ENCODE results near the gene HJURP. TPM values are rescaled to one million over a fixed set of nuclear protein-coding genes. Genes with fewer than 3 reads are reported as not detected.
"Not testable (repeated sequence)": the region's sequence is repeated elsewhere in the genome, so short reads cannot be mapped to it uniquely, and the experiment has no call there.

The HJURP gene
- total and polyA plus RNA-seq, 9 of the 15 experiments (the other 6 are each of a cell fraction or from before 2014, with no cell fraction given), result 13.8 to 102 (median 28.3) TPM

DNA sequence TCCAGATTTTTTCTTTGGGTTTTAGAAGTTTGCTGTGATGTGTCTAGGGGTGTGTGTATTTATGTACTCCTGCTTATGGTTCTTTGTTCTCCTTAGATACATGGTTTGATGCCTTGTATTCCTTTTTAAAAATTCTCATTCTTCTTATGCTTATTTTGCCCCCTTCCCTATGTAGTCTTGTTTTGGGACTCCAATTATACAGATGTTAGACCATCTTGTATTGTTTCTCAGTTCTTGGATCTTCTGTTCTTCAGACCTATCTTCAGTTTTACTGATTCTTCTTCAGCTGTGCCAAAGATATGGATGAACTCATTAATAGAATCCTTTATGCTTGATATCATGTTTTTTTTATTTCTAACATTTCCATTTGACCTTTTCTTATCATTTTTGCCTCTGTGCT, 28.0 kb upstream of the HJURP start (continued):
- TF ChIP-seq, protein P1, sequence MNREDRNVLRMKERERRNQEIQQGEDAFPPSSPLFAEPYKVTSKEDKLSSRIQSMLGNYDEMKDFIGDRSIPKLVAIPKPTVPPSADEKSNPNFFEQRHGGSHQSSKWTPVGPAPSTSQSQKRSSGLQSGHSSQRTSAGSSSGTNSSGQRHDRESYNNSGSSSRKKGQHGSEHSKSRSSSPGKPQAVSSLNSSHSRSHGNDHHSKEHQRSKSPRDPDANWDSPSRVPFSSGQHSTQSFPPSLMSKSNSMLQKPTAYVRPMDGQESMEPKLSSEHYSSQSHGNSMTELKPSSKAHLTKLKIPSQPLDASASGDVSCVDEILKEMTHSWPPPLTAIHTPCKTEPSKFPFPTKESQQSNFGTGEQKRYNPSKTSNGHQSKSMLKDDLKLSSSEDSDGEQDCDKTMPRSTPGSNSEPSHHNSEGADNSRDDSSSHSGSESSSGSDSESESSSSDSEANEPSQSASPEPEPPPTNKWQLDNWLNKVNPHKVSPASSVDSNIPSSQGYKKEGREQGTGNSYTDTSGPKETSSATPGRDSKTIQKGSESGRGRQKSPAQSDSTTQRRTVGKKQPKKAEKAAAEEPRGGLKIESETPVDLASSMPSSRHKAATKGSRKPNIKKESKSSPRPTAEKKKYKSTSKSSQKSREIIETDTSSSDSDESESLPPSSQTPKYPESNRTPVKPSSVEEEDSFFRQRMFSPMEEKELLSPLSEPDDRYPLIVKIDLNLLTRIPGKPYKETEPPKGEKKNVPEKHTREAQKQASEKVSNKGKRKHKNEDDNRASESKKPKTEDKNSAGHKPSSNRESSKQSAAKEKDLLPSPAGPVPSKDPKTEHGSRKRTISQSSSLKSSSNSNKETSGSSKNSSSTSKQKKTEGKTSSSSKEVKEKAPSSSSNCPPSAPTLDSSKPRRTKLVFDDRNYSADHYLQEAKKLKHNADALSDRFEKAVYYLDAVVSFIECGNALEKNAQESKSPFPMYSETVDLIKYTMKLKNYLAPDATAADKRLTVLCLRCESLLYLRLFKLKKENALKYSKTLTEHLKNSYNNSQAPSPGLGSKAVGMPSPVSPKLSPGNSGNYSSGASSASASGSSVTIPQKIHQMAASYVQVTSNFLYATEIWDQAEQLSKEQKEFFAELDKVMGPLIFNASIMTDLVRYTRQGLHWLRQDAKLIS (CRISPR knock-in tag; IDR thresholded peaks at IDR 0.05), result no peak
- no peak for TF ChIP-seq LARP7 (IDR thresholded peaks at IDR 0.05)
- no peak for TF ChIP-seq POLR2B (IDR thresholded peaks at IDR 0.05; ENCODE audit: low read depth, partially characterized antibody)
- no peak for TF ChIP-seq SRSF3 (IDR thresholded peaks at IDR 0.05; ENCODE audit: insufficient read depth, low read length)

DNA sequence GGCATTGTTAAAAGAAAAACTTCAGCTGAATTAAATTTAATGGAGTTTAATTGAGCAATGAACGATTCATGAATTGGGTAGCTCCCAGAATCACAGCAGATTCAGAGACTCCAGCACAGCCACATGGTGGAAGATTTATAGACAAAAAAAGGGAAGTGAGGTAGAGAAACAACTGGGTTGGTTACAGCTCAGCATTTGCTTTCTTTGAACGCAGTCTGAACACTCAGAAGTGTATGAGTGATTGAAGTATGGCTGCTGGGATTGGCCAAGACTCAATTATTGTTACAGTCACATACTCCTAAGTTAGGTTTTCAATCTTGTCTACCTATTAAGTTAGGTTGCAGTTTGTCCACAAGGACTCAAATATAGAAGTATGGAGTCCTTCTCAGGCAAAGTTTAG, 17.8 kb upstream of the HJURP start:
- not testable (repeated sequence) for DNase-seq (ENCODE audit: extremely low read depth in 1 of 4, low spot score in 3 of 4)
- peak; percentile 40 for FAIRE-seq
- POLR2A ChIA-PET, result interaction anchor here (0.6 kb wide), 1 partner anchor 41 kb away, joined by 3 read pairs; no protein-coding TSS in a partner anchor

More for the DNA sequence above, 17.8 kb upstream of the HJURP start:
- H4K20me1 ChIP-seq (replicated peaks; ENCODE audit: control insufficient read depth, insufficient read depth, low read length); H3K79me2 ChIP-seq (ENCODE audit: control insufficient read depth, insufficient read depth, low read length); H3K9me1 ChIP-seq (ENCODE audit: control insufficient read depth, insufficient read depth, low read length); H3K9me3 ChIP-seq (replicated peaks; ENCODE audit: control insufficient read depth, insufficient read depth, low read depth, low read length); H3K9ac ChIP-seq (ENCODE audit: insufficient read depth in 1 of 2, low read depth in 2 of 2, low read length in 2 of 2); H3K27me3 ChIP-seq (ENCODE audit: control insufficient read depth in 2 of 2, insufficient read depth in 2 of 2, low read length in 2 of 2); H3K36me3 ChIP-seq (ENCODE audit: control insufficient read depth, insufficient read depth, low read length); intact Hi-C loops (cut with micrococcal nuclease); H3K4me3 ChIP-seq; CTCF ChIA-PET (ENCODE audit: low intra/inter-chr PET ratio); H3K4me1 ChIP-seq (replicated peaks in 1 of 2; ENCODE audit: control insufficient read depth in 2 of 2, insufficient read depth in 2 of 2, low read length in 2 of 2); H3K4me2 ChIP-seq (ENCODE audit: insufficient read depth, low read length); H3K27ac ChIP-seq (ENCODE audit: extremely low read depth, low read depth, low read length); BruUV-seq (replicated peaks); H2AFZ ChIP-seq (ENCODE audit: low read depth, low read length); TF ChIP-seq FOXM1 (CRISPR knock-in tag; IDR thresholded peaks at IDR 0.05; ENCODE audit: low read depth): not testable (repeated sequence)
- peak; percentile 68 for ATAC-seq
- in situ Hi-C loops (cut with MboI), result loop anchor here (25.0 kb wide), 1 partner anchor 665 kb away; no protein-coding TSS in a partner anchor
- TF ChIP-seq, protein P2, sequence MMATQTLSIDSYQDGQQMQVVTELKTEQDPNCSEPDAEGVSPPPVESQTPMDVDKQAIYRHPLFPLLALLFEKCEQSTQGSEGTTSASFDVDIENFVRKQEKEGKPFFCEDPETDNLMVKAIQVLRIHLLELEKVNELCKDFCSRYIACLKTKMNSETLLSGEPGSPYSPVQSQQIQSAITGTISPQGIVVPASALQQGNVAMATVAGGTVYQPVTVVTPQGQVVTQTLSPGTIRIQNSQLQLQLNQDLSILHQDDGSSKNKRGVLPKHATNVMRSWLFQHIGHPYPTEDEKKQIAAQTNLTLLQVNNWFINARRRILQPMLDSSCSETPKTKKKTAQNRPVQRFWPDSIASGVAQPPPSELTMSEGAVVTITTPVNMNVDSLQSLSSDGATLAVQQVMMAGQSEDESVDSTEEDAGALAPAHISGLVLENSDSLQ (IDR thresholded peaks at IDR 0.05), result peak; percentile 82
- TF ChIP-seq SPI1 (IDR thresholded peaks at IDR 0.05; ENCODE audit: borderline replicate concordance, low read depth, low read length) (peak; percentile 95), FOXM1 (IDR thresholded peaks at IDR 0.05; ENCODE audit: low read depth) (peak; percentile 40; the same call in 1 of the 2 replicates), MEIS2 (IDR thresholded peaks at IDR 0.05; ENCODE audit: partially characterized antibody) (peak; percentile 85), L3MBTL2 (IDR thresholded peaks at IDR 0.05) (peak; percentile 64)
- TF ChIP-seq, protein P3, sequence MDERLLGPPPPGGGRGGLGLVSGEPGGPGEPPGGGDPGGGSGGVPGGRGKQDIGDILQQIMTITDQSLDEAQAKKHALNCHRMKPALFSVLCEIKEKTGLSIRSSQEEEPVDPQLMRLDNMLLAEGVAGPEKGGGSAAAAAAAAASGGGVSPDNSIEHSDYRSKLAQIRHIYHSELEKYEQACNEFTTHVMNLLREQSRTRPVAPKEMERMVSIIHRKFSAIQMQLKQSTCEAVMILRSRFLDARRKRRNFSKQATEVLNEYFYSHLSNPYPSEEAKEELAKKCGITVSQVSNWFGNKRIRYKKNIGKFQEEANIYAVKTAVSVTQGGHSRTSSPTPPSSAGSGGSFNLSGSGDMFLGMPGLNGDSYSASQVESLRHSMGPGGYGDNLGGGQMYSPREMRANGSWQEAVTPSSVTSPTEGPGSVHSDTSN (CRISPR knock-in tag; IDR thresholded peaks at IDR 0.05; ENCODE audit: low read depth), result not testable (repeated sequence)
- TF ChIP-seq, protein P3 (tag; conservative IDR thresholded peaks at IDR 0.05; ENCODE audit: low read depth), result peak; percentile 87
- WGBS (ENCODE audit: insufficient coverage, low coverage, missing lambda C conversion rate), result 0% methylated on average over 2 of the region's 2 CpGs

All from K562 (cell line).